Prostate gland (tissue), 2 donors: Measurements from ENCODE around the gene NUP210.

Experiments
- CTCF ChIP-seq, 4 experiments: fragments of 200-600 bp in 2 of 4; fragments of 450-650 bp in 2 of 4; sonication (generic) in 2 of 4; IDR thresholded peaks; 1 replicate in 3 of 4; 2 replicates in 1 of 4; pipeline ENCODE4 v1.5.1; 2016 to 2019; ENCODE audit warnings: antibody characterized with exemption in 4 of 4, mild to moderate bottlenecking in 2 of 4, moderate library complexity in 2 of 4
- POLR2A ChIP-seq: fragments of 450-650 bp; IDR thresholded peaks from one replicate; pipeline ENCODE4 v1.6.1; 2016; ENCODE audit warnings: antibody characterized with exemption, mild to moderate bottlenecking
- POLR2AphosphoS5 ChIP-seq: sonication (generic); formaldehyde crosslinking; IDR thresholded peaks from one replicate; pipeline ENCODE4 v1.6.1; 2017; ENCODE audit warnings: antibody characterized with exemption

- TF ChIP-seq CTCF (IDR thresholded peaks at IDR 0.05) (no peak), POLR2A (no peak), POLR2AphosphoS5 (no peak)
These were observed 139.9 kb downstream of the NUP210 start for GRCh38 chr3:13280122-13280790.
